HCEC 1CT (cell line): ENCODE measurements around the gene TUBA1A.
"Not testable (repeated sequence)": the region's sequence is repeated elsewhere in the genome, so short reads cannot be mapped to it uniquely, and the experiment has no call there.

ENCODE experiments used
- DNase-seq: peaks from one replicate; pipeline ENCODE4 v3.0.0-alpha.2; 2017

Gene TUBA1A

GRCh38 chr12:49188916-49189367 lies at the start of gene TUBA1A:
TUBA1A (minus strand) TSS chr12:49189080; CDS start chr12:49188979, 101 bp downstream.
- DNase-seq, result peak; percentile 99

GRCh38 chr12:49236423-49236822 lies 47.5 kb upstream of the TUBA1A start:
- no peak for DNase-seq

- no peak for DNase-seq
Observed at GRCh38 chr12:49233842-49234526, 45.1 kb upstream of the TUBA1A start.

- peak; percentile 32 for DNase-seq
Observed at GRCh38 chr12:49232940-49233841, 44.3 kb upstream of the TUBA1A start.

GRCh38 chr12:49231878-49232655 lies 43.2 kb upstream of the TUBA1A start:
- DNase-seq, result peak; percentile 15

- no peak for DNase-seq
Observed at GRCh38 chr12:49230805-49231194, 41.9 kb upstream of the TUBA1A start.

- DNase-seq, result no peak
Observed at GRCh38 chr12:49230176-49230804, 41.4 kb upstream of the TUBA1A start.

GRCh38 chr12:49228653-49229052 lies 39.8 kb upstream of the TUBA1A start:
- no peak for DNase-seq

- no peak for DNase-seq
Observed at GRCh38 chr12:49227713-49228112, 38.8 kb upstream of the TUBA1A start.

GRCh38 chr12:49225576-49226166 lies 36.8 kb upstream of the TUBA1A start:
- peak; percentile 32 for DNase-seq

GRCh38 chr12:49223590-49224369 lies 34.9 kb upstream of the TUBA1A start:
- no peak for DNase-seq

- DNase-seq, result no peak
Observed at GRCh38 chr12:49223122-49223521, 34.2 kb upstream of the TUBA1A start.

GRCh38 chr12:49220972-49221371 lies 32.1 kb upstream of the TUBA1A start:
- DNase-seq, result no peak

GRCh38 chr12:49219417-49220026 lies 30.6 kb upstream of the TUBA1A start:
- no peak for DNase-seq

GRCh38 chr12:49212572-49212971 lies 23.7 kb upstream of the TUBA1A start:
- no peak for DNase-seq

- not testable (repeated sequence) for DNase-seq
Observed at GRCh38 chr12:49210703-49211102, 21.8 kb upstream of the TUBA1A start.

GRCh38 chr12:49208676-49209075 lies 19.8 kb upstream of the TUBA1A start:
- no peak for DNase-seq

- no peak for DNase-seq
Observed at GRCh38 chr12:49208146-49208545, 19.3 kb upstream of the TUBA1A start.

- DNase-seq, result no peak
Observed at GRCh38 chr12:49206389-49206788, 17.5 kb upstream of the TUBA1A start.

GRCh38 chr12:49201595-49202295 lies 12.9 kb upstream of the TUBA1A start:
- DNase-seq, result peak; percentile 10
